Skeletal muscle cell (primary cell): Measurements from ENCODE around the gene RTN4R.
"Not testable (repeated sequence)": the region's sequence is repeated elsewhere in the genome, so short reads cannot be mapped to it uniquely, and the experiment has no call there.

ENCODE experiments used
- DNase-seq: peaks from one replicate; pipeline ENCODE4 v3.0.0-alpha.2; 2010; ENCODE audit warnings: low read depth
- H3K4me3 ChIP-seq: 2 replicates; pipeline ENCODE4 v1.5.1; 2011; ENCODE audit warnings: low read depth, mild to moderate bottlenecking, control low read depth, low read length, moderate library complexity

RTN4R gene

GRCh38 chr22:20290578-20291248 lies 22.6 kb upstream of the RTN4R start:
- DNase-seq = no peak
- no peak overlapping the region for H3K4me3 ChIP-seq

- no peak overlapping the region for H3K4me3 ChIP-seq
- no peak for DNase-seq
These were observed 21.9 kb upstream of the RTN4R start for GRCh38 chr22:20290045-20290392.

- not testable (repeated sequence) for H3K4me3 ChIP-seq, DNase-seq
These were observed 21.3 kb upstream of the RTN4R start for GRCh38 chr22:20289182-20290044.

- DNase-seq, H3K4me3 ChIP-seq: not testable (repeated sequence)
These were observed 18.8 kb upstream of the RTN4R start for GRCh38 chr22:20286784-20287423.

GRCh38 chr22:20286312-20286660 lies 18.2 kb upstream of the RTN4R start:
- not testable (repeated sequence) for DNase-seq, H3K4me3 ChIP-seq

GRCh38 chr22:20285473-20286311 lies 17.6 kb upstream of the RTN4R start:
- not testable (repeated sequence) for H3K4me3 ChIP-seq, DNase-seq

- no peak for DNase-seq
- H3K4me3 ChIP-seq = no peak overlapping the region
These were observed 16.5 kb upstream of the RTN4R start for GRCh38 chr22:20284471-20285086.

GRCh38 chr22:20283674-20284066 lies 15.6 kb upstream of the RTN4R start:
- no peak for DNase-seq
- no peak overlapping the region for H3K4me3 ChIP-seq

GRCh38 chr22:20282901-20283673 lies 15.0 kb upstream of the RTN4R start:
- no peak overlapping the region for H3K4me3 ChIP-seq
- no peak for DNase-seq

- no peak overlapping the region for H3K4me3 ChIP-seq
- DNase-seq = no peak
These were observed 13.8 kb upstream of the RTN4R start for GRCh38 chr22:20281891-20282290.

- DNase-seq, H3K4me3 ChIP-seq: not testable (repeated sequence)
These were observed 13.4 kb upstream of the RTN4R start for GRCh38 chr22:20281473-20281872.

- H3K4me3 ChIP-seq = no peak overlapping the region
- DNase-seq = no peak
These were observed 12.7 kb upstream of the RTN4R start for GRCh38 chr22:20280866-20281265.

GRCh38 chr22:20280163-20280562 lies 12.0 kb upstream of the RTN4R start:
- DNase-seq, H3K4me3 ChIP-seq: not testable (repeated sequence)

- no peak for DNase-seq
These were observed 11.6 kb upstream of the RTN4R start for GRCh38 chr22:20279662-20280134.

GRCh38 chr22:20278726-20279490 lies 10.8 kb upstream of the RTN4R start:
- DNase-seq, H3K4me3 ChIP-seq: not testable (repeated sequence)

More at GRCh38 chr22:20279662-20280134, 11.6 kb upstream of the RTN4R start:
- no peak overlapping the region for H3K4me3 ChIP-seq

GRCh38 chr22:20277936-20278635 lies 10.0 kb upstream of the RTN4R start:
- not testable (repeated sequence) for H3K4me3 ChIP-seq, DNase-seq

GRCh38 chr22:20276468-20276867 lies 8.3 kb upstream of the RTN4R start:
- H3K4me3 ChIP-seq = no peak overlapping the region
- no peak for DNase-seq
